Activated CD4-positive, alpha-beta memory T cell treated with anti-CD3 and anti-CD28 coated beads for 36 hours (primary cell): Measurements from ENCODE around the gene USP28. TPM values are rescaled to one million over a fixed set of nuclear protein-coding genes. Genes with fewer than 3 reads are reported as not detected.

ENCODE experiments used
- CTCF ChIA-PET: fragments of 350-600 bp; sonication (Branson Sonifier 250); formaldehyde crosslinking; loops from one replicate; lab custom pipeline; 2021; ENCODE audit warnings: antibody characterized with exemption, inconsistent platforms; lab: Charles Lee
- POLR2A ChIA-PET: fragments of 350-600 bp; sonication (Branson Sonifier 250); formaldehyde crosslinking; loops from one replicate; lab custom pipeline; 2021; ENCODE audit warnings: antibody characterized with exemption; lab: Charles Lee
- DNase-seq: peaks from one replicate; pipeline ENCODE4 v3.0.0-alpha.2; 2020
- H3K27ac Mint-ChIP-seq: one replicate; pipeline ENCODE4 v1.8.0; 2021; ENCODE audit warnings: mixed read lengths
- H3K27me3 Mint-ChIP-seq: one replicate; pipeline ENCODE4 v1.8.0; 2021; ENCODE audit warnings: mixed read lengths
- H3K36me3 Mint-ChIP-seq: one replicate; pipeline ENCODE4 v1.8.0; 2021; ENCODE audit warnings: mixed read lengths
- H3K4me1 Mint-ChIP-seq: one replicate; pipeline ENCODE4 v1.8.0; 2021; ENCODE audit warnings: low read depth, mixed read lengths
- H3K4me3 Mint-ChIP-seq: one replicate; pipeline ENCODE4 v1.8.0; 2021; ENCODE audit warnings: mild to moderate bottlenecking, mixed read lengths
- H3K9me3 Mint-ChIP-seq: one replicate; pipeline ENCODE4 v1.8.0; 2021; ENCODE audit warnings: mixed read lengths
- intact Hi-C: fragments of 100-400 bp; cut with micrococcal nuclease; formaldehyde crosslinking; loops from one replicate; pipeline ENCODE4 v1.15.1; 2023
- total RNA-seq, 2 experiments: library from RNA; stranded (reverse); gene quantifications; one replicate each; pipeline ENCODE4 v1.2.3, GENCODE V29; 2021

The USP28 gene
- total RNA-seq, 2 experiments from 2014 or later: 30.6 to 41.7 TPM

DNA sequence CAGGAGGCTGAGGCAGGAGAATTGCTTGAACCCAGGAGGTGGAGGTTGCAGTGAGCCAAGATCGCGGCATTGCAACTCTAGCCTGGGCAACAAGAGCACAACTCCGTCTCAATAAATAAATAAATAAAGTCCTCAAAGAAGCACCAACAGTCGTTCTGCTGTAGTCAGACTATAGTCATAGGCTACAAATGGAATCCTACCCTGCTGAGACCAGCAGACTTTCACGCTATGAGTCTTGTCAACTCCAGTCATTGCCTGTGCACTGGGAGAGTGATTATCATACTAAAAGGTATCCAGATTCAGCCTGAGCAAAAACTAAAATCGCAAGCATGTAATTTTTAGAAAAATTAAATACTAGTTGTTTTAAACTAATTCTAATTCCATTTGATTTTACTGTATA lies 19.6 kb downstream of the USP28 start:
- no peaks in the 10 kb centered on the region for H3K9me3 Mint-ChIP-seq
- POLR2A ChIA-PET: no interaction called here
- no peaks in the 10 kb centered on the region for H3K27me3 Mint-ChIP-seq
- intact Hi-C loops: no loop called here
- DNase-seq: no peak
- CTCF ChIA-PET: no interaction called here
- no peak overlapping the region for H3K27ac Mint-ChIP-seq
- peaks cover 11% of the 10 kb centered on the region for H3K36me3 Mint-ChIP-seq
- H3K4me1 Mint-ChIP-seq: peaks cover 9% of the 10 kb centered on the region
- no peak overlapping the region for H3K4me3 Mint-ChIP-seq

DNA sequence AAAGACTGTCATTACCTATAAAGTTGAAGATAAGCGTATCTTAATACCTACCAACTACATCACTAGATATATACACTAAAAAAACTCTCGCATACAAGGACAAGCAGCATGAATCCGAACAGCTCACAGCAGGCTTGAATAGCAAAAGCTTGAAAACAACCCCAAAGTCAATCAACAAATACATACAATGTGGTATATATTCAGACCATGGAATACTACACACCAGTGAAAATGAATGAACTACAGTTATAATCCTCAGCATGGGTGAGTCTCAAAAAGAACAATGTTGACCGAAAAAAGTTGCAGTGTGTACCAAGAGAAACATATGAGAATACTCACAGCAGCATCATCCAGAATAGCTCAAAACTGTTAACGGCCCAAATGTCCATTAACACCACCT lies 25.2 kb downstream of the USP28 start:
- Mint-ChIP-seq H3K4me3 (no peak overlapping the region), H3K9me3 (no peaks in the 10 kb centered on the region), H3K27ac (no peak overlapping the region), H3K36me3 (peaks cover 25% of the 10 kb centered on the region), H3K27me3 (no peaks in the 10 kb centered on the region), H3K4me1 (no peaks in the 10 kb centered on the region)
- CTCF ChIA-PET: no interaction called here
- intact Hi-C loops: no loop called here
- no peak for DNase-seq
- POLR2A ChIA-PET: no interaction called here

DNA sequence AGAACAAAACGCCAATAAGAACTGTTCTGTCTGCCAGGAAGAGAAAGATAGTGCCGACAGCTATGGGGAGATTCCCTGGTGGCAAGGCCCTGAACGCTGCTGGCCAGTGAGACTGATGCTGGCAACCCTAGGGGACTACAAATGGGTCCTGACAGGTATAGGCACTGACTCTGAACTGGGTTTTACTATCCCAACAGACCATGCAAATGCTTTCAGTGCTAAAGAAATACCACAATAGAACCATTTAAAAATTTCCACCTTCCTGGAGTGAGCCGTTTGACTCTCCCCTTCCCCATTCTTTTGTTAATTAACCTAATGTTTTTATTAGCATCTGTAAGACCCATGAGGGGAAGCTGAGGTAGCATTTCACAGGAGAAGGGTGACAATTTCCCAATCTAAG lies 25.7 kb downstream of the USP28 start:
- ChIA-PET CTCF (no interaction called here), POLR2A (no interaction called here)
- intact Hi-C loops: no loop called here

DNA sequence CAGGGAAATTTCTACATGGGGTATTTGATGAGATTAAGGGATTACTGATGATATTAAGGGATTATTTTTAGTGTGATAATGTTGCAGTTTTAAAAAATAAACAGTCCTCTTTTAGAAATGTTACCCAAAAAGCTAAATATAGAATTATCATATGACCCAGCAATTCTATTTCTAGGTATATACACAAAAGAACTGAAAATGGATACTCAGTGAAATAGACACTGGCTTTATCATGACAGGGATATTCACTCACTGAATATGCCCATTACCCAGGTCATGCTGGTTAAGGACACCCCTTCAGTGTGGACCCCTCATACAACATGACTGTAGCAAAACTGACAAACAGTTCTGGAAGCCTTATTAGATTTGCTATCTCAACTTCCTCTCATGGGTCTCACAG lies 27.8 kb downstream of the USP28 start:
- H3K9me3 Mint-ChIP-seq: no peaks in the 10 kb centered on the region
- peaks cover 24% of the 10 kb centered on the region for H3K36me3 Mint-ChIP-seq
- no peaks in the 10 kb centered on the region for H3K4me1 Mint-ChIP-seq
- H3K4me3 Mint-ChIP-seq: no peak overlapping the region
- no peak for DNase-seq
- intact Hi-C loops: no loop called here
- H3K27me3 Mint-ChIP-seq: no peaks in the 10 kb centered on the region
- no peak overlapping the region for H3K27ac Mint-ChIP-seq
- ChIA-PET POLR2A (no interaction called here), CTCF (no interaction called here)

More for the DNA sequence above, 25.7 kb downstream of the USP28 start:
- H3K4me1 Mint-ChIP-seq: no peaks in the 10 kb centered on the region
- H3K27ac Mint-ChIP-seq: no peak overlapping the region
- no peaks in the 10 kb centered on the region for H3K27me3 Mint-ChIP-seq
- H3K4me3 Mint-ChIP-seq: no peak overlapping the region
- H3K36me3 Mint-ChIP-seq: peaks cover 25% of the 10 kb centered on the region
- no peak for DNase-seq
- no peaks in the 10 kb centered on the region for H3K9me3 Mint-ChIP-seq

DNA sequence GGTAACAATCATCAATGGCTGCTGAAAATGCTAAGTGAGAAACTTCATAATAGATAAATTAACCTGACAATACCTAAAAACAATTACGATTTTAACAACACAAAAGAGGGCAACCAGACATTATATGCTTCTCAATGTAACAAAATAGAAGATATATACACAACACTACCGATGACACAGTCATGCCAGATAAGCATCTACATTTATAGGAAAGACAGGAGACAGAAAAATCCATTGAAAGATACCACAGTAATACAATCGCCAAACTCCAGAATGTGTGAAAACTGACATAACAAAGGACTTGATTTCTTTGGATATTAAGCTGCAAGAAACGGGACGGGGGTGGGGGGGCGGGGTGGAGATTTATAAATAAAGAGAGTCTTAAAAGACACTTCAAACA lies 28.3 kb downstream of the USP28 start:
- no peaks in the 10 kb centered on the region for H3K9me3 Mint-ChIP-seq
- intact Hi-C loops: no loop called here

DNA sequence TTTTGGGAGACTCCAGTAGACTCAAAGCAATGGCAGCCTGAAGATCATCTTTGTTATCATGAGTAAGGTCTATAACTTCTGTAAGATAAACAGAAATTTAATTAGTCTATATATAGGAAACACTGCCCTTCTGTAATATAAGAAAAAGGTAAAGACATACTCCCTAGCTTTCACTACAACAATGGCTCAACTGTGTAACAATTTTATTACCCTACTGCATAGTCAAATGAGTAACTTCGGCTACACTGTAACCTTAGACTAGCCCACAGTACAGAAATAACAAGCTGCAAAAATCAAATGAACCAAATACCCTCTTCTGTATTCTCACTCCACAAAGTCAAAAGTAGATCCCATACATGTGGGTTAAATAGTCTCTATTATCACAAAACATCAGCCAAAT lies 33.7 kb downstream of the USP28 start:
- Mint-ChIP-seq H3K27ac (no peak overlapping the region), H3K9me3 (no peaks in the 10 kb centered on the region), H3K36me3 (peaks cover 13% of the 10 kb centered on the region), H3K4me1 (peaks cover 7% of the 10 kb centered on the region), H3K27me3 (no peaks in the 10 kb centered on the region), H3K4me3 (no peak overlapping the region)
- no peak for DNase-seq
- CTCF ChIA-PET: no interaction called here
- intact Hi-C loops: no loop called here
- POLR2A ChIA-PET: no interaction called here

More for the DNA sequence above, 28.3 kb downstream of the USP28 start:
- H3K27me3 Mint-ChIP-seq: no peaks in the 10 kb centered on the region
- no peak overlapping the region for H3K4me3 Mint-ChIP-seq
- H3K36me3 Mint-ChIP-seq: peaks cover 21% of the 10 kb centered on the region
- no peaks in the 10 kb centered on the region for H3K4me1 Mint-ChIP-seq
- DNase-seq: no peak
- POLR2A ChIA-PET: no interaction called here
- CTCF ChIA-PET: no interaction called here
- H3K27ac Mint-ChIP-seq: no peak overlapping the region

DNA sequence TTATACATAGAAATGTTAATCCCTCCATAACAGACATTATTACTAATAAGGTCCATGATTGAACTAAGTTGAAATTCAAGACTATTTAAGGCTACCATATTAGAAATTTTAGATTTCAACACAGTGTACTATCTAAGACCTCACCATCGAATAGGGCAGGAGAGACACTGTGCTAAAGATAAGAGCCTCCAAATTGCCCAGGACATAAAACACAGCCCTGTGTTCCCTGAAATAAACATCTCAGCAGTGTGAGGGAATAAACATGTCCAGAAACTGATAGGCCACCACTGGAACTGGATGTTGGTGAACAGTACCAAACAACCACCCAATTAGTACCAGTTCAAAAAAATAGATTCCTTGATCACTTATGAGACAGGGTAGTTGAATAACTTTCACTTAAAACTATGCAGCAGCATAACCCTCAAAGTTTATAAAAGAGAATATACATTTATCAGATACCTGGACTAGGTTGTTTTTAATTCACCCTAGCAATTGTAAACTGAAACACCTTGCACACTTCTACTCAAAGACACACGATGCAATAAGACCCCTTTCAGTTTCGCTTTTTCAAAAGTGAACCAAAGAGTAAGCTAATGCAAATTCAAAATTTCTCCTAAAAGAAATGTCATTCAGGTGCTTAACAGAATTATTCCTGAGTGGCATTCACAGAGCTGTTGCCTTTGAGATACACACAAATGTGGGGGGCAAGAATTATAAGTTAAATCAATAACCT lies 34.3 kb downstream of the USP28 start:
- Mint-ChIP-seq H3K4me3 (no peak overlapping the region), H3K27ac (no peak overlapping the region), H3K4me1 (peaks cover 7% of the 10 kb centered on the region), H3K9me3 (no peaks in the 10 kb centered on the region), H3K36me3 (peaks cover 13% of the 10 kb centered on the region), H3K27me3 (no peaks in the 10 kb centered on the region)
- ChIA-PET POLR2A (no interaction called here), CTCF (no interaction called here)
- DNase-seq: no peak
- intact Hi-C loops: no loop called here

DNA sequence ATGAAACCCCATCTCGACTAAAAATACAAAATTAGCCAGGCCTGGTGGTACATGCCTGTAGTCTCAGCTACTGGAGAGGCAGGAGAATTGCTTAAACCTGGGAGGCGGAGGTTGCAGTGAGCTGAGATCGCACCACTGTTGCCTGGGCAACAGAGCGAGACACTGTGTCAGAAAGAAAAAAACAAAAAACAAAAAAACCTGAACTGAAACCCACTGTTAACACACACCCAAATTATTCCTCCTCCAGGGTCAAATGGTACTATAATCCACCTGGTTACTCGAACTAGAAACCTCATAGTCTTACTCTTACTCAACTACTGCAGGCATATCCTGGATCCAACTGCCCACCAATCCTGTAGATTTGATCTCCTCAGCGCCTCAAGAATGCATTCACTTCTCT lies 35.5 kb downstream of the USP28 start:
- Mint-ChIP-seq H3K27me3 (no peaks in the 10 kb centered on the region), H3K4me1 (peaks cover 7% of the 10 kb centered on the region), H3K4me3 (no peak overlapping the region), H3K9me3 (no peaks in the 10 kb centered on the region), H3K27ac (no peak overlapping the region), H3K36me3 (peaks cover 13% of the 10 kb centered on the region)
- POLR2A ChIA-PET: no interaction called here
- CTCF ChIA-PET: no interaction called here
- intact Hi-C loops: no loop called here
- no peak for DNase-seq

DNA sequence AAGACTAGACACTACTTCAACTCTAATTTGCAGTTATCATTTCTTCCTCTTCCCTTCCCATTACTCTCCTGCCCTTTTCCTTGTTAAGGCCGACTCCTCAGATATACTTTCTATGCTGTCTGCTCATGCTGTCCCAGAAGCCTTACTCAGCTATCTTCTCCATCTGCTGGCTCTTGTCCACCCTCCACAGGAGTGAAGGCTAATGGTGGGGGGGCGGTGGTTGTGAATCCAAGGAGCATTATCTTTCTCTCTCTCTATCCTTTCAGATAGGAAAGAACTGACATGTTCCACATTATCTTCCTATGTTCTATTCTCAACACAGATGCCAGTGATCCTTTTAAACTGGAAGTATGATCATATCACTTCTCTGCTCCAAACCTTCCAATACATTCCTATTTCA lies 37.4 kb downstream of the USP28 start:
- POLR2A ChIA-PET: no interaction called here
- CTCF ChIA-PET: interaction anchor here (1.2 kb wide), 1 partner anchor 25 kb away, joined by 5 read pairs; no protein-coding TSS in a partner anchor
- intact Hi-C loops: no loop called here
- H3K36me3 Mint-ChIP-seq: peaks cover 16% of the 10 kb centered on the region
- no peaks in the 10 kb centered on the region for H3K27me3 Mint-ChIP-seq
- peaks cover 7% of the 10 kb centered on the region for H3K4me1 Mint-ChIP-seq
- no peaks in the 10 kb centered on the region for H3K9me3 Mint-ChIP-seq
- no peak overlapping the region for H3K27ac Mint-ChIP-seq
- H3K4me3 Mint-ChIP-seq: no peak overlapping the region
- DNase-seq: no peak

DNA sequence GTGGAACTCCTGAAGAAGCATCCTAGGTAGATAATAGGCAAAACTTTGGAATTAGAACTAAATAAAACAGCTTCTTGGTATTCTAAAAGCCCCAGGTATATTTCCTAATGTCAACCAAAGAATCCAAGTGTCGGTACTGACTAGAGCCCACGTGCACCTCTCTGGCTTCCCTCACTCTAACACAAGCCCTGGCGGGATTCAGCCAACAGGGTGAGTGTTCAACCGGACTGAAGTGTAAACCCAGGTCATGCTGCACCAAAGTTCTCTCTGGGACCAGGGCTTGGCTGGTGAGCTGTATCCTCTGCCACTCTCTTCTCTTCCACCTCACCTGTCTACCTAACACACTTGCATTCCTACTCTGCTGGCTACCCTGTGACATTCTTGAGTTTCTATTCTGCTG lies 40.1 kb downstream of the USP28 start:
- ChIA-PET CTCF (no interaction called here), POLR2A (no interaction called here)
- no peak for DNase-seq
- H3K27ac Mint-ChIP-seq: no peak overlapping the region
- H3K27me3 Mint-ChIP-seq: no peaks in the 10 kb centered on the region
- H3K36me3 Mint-ChIP-seq: peaks cover 11% of the 10 kb centered on the region
- no peaks in the 10 kb centered on the region for H3K9me3 Mint-ChIP-seq
- H3K4me3 Mint-ChIP-seq: no peak overlapping the region
- intact Hi-C loops: no loop called here
- no peaks in the 10 kb centered on the region for H3K4me1 Mint-ChIP-seq

DNA sequence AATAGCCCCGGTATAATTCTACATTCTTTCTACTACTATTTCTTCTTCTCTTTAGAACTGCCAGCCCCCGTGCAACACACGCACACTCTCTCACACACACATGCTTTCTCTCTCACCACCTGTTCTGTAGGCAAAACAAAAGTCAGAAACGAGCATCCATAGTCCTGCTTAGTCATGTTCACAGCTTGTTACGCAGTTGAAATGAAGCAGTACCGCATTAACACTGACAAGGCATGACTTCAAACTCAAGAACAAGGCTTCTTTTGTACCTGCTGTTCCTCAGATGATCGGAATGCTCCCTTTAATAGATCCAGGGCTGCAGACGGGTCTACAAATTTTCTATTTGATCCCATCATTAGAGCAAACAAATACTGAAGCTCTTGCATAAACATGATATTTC lies 42.2 kb downstream of the USP28 start:
- peaks cover 12% of the 10 kb centered on the region for H3K36me3 Mint-ChIP-seq
- intact Hi-C loops: no loop called here
- no peaks in the 10 kb centered on the region for H3K4me1 Mint-ChIP-seq
- ChIA-PET POLR2A (no interaction called here), CTCF (interaction anchor here (1.1 kb wide), 1 partner anchor 27 kb away, joined by 3 read pairs; no protein-coding TSS in a partner anchor)
- H3K27me3 Mint-ChIP-seq: no peaks in the 10 kb centered on the region
- no peak for DNase-seq
- H3K9me3 Mint-ChIP-seq: no peaks in the 10 kb centered on the region
- no peak overlapping the region for H3K4me3 Mint-ChIP-seq
- H3K27ac Mint-ChIP-seq: no peak overlapping the region

DNA sequence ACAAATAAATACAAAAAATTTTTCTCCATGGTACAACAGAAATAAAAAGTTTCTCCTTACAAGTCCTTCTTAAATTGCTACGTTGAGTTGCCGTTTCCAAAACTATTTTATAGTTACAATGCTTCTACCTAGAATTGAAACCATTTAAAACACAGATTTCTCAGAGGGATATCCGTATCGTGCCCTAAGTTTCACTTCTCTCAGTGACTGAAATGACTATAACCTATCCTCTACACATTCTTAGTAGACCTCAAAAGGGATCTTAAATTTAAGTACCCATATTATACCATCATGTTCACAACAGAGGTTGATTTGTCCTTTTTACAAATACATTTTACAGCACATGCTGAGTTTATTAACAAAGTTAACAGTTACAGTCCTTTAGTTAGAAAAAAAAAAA lies 44.1 kb downstream of the USP28 start:
- intact Hi-C loops: no loop called here
- no peak overlapping the region for H3K27ac Mint-ChIP-seq
- no peaks in the 10 kb centered on the region for H3K27me3 Mint-ChIP-seq
- DNase-seq: no peak
- H3K9me3 Mint-ChIP-seq: no peaks in the 10 kb centered on the region
- POLR2A ChIA-PET: interaction anchor here (0.6 to 1.2 kb wide), 2 partner anchors 14 to 400 kb away, joined by 3 read pairs; no protein-coding TSS in a partner anchor
- H3K4me1 Mint-ChIP-seq: no peaks in the 10 kb centered on the region
- CTCF ChIA-PET: no interaction called here
- H3K36me3 Mint-ChIP-seq: peaks cover 20% of the 10 kb centered on the region
- no peak overlapping the region for H3K4me3 Mint-ChIP-seq

DNA sequence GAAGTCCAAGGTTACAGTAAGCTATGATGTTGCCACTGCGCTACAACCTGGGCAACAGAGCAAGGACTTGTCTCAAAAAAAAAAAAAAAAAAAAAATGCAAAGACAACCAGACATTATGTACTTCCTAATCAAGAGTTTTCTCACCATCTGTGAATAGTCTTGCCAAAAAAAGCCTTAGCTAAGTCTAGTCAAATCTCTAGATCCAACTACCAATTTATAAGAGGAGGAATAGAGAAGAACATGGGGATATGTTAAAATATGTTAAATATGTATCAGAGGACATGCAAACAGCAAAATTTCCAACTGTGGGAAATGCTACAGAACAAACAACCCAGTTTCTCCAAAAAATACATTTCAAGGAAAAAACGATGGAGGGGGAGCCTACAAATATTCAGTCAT lies 45.6 kb downstream of the USP28 start:
- Mint-ChIP-seq H3K27ac (no peak overlapping the region), H3K9me3 (no peaks in the 10 kb centered on the region), H3K4me3 (no peak overlapping the region), H3K4me1 (no peaks in the 10 kb centered on the region), H3K27me3 (no peaks in the 10 kb centered on the region), H3K36me3 (peaks cover 29% of the 10 kb centered on the region)
- intact Hi-C loops: no loop called here
- ChIA-PET CTCF (no interaction called here), POLR2A (no interaction called here)
- DNase-seq: no peak
